HepG2 (cell line): ENCODE results near the gene CD8A. TPM values are rescaled to one million over a fixed set of nuclear protein-coding genes. Genes with fewer than 3 reads are reported as not detected.

Source experiments
- BHLHE40 ChIP-seq: IDR thresholded peaks from 2 replicates; pipeline ENCODE4 v1.6.1; 2011; ENCODE audit warnings: low read length, improper control_type of control experiment
- FOSL2 ChIP-seq: sonication (generic); formaldehyde crosslinking; IDR thresholded peaks from 2 replicates; pipeline ENCODE4 v1.4.0; 2020; ENCODE audit warnings: missing genetic modification reagents
- HDAC1 ChIP-seq: sonication (generic); formaldehyde crosslinking; IDR thresholded peaks from 2 replicates; pipeline ENCODE4 v1.5.1; 2020; ENCODE audit warnings: mild to moderate bottlenecking, missing genetic modification reagents
- JDP2 ChIP-seq: sonication (generic); formaldehyde crosslinking; IDR thresholded peaks from 2 replicates; pipeline ENCODE4 v1.8.1; 2022; ENCODE audit warnings: missing genetic modification reagents, borderline replicate concordance
- KDM6A ChIP-seq: IDR thresholded peaks from 2 replicates; pipeline ENCODE4 v1.6.1; 2016; ENCODE audit warnings: low read depth
- MAZ ChIP-seq, 2 experiments: sonication (generic) in 1 of 2; formaldehyde crosslinking in 1 of 2; IDR thresholded peaks; 2 replicates each; pipeline versions ENCODE4 v1.5.0 to v1.6.1; 2012 to 2020; ENCODE audit warnings: low read depth in 2 of 2, mild to moderate bottlenecking in 2 of 2, borderline replicate concordance in 1 of 2, improper control_type of control experiment in 1 of 2, low read length in 1 of 2, missing genetic modification reagents in 1 of 2, moderate library complexity in 1 of 2
- PCBP2 ChIP-seq: fragments of 200-400 bp; formaldehyde crosslinking; optimal IDR thresholded peaks from 2 replicates; pipeline ENCODE3; 2018; ENCODE audit warnings: low read length, low read depth; ENCODE audit not compliant: poor library complexity, severe bottlenecking
- SALL2 ChIP-seq: sonication (generic); formaldehyde crosslinking; IDR thresholded peaks from 2 replicates; pipeline ENCODE4 v1.8.1; 2023; ENCODE audit warnings: mild to moderate bottlenecking, missing genetic modification reagents, inconsistent platforms
- SATB2 ChIP-seq: sonication (generic); formaldehyde crosslinking; IDR thresholded peaks from 2 replicates; pipeline ENCODE4 v1.5.0; 2020; ENCODE audit warnings: missing genetic modification reagents
- SMARCE1 ChIP-seq: fragments of 450-650 bp; IDR thresholded peaks from 2 replicates; pipeline ENCODE4 v1.6.1; 2017; ENCODE audit warnings: borderline replicate concordance
- ZBTB8A ChIP-seq: sonication (generic); formaldehyde crosslinking; IDR thresholded peaks from 2 replicates; pipeline ENCODE4 v1.4.0; 2020; ENCODE audit warnings: mild to moderate bottlenecking, low read depth, missing genetic modification reagents, borderline replicate concordance
- ZNF17 ChIP-seq: sonication (generic); formaldehyde crosslinking; IDR thresholded peaks from 2 replicates; pipeline ENCODE4 v1.5.0; 2020; ENCODE audit warnings: mild to moderate bottlenecking, missing genetic modification reagents
- ZNF232 ChIP-seq: sonication (generic); formaldehyde crosslinking; IDR thresholded peaks from 2 replicates; pipeline ENCODE4 v1.4.0; 2020; ENCODE audit warnings: missing genetic modification reagents, borderline replicate concordance
- ZNF354B ChIP-seq: sonication (generic); formaldehyde crosslinking; IDR thresholded peaks from 2 replicates; pipeline ENCODE4 v1.8.0; 2022; ENCODE audit warnings: mild to moderate bottlenecking, missing genetic modification reagents
- ZNF558 ChIP-seq: sonication (generic); formaldehyde crosslinking; IDR thresholded peaks from 2 replicates; pipeline ENCODE4 v1.9.0; 2022; ENCODE audit warnings: mild to moderate bottlenecking, missing genetic modification reagents, borderline replicate concordance
- polyA plus RNA-seq, 8 experiments: library from polyadenylated mRNA; depleted of rRNA in 3 of 8; stranded (reverse) in 7 of 8; unstranded in 1 of 8; fragments of >200 nt; fragmentation: Illumina TruSeq in 4 of 8; extraction: Trizol in 4 of 8; gene quantifications; 2 replicates each; pipeline versions ENCODE4 v1.2.1 to v1.2.3, GENCODE V29; 2011 to 2016; ENCODE audit warnings: low read depth in 4 of 8, missing spikeins in 1 of 8, mixed read lengths in 1 of 8; ENCODE audit not compliant: insufficient read depth in 1 of 8
- total RNA-seq, 5 experiments: library from RNA; depleted of rRNA; stranded (reverse); fragments of >200 nt; fragmentation: Illumina TruSeq; extraction: Trizol; gene quantifications; 2 replicates each; pipeline ENCODE4 v1.2.3, GENCODE V29; 2016; ENCODE audit warnings: low read depth in 1 of 5
- TF ChIP-seq, protein P1 (sequence below): sonication (generic); formaldehyde crosslinking; IDR thresholded peaks from 2 replicates; pipeline ENCODE4 v1.5.1; 2020; ENCODE audit warnings: mild to moderate bottlenecking, missing genetic modification reagents, borderline replicate concordance
- TF ChIP-seq, protein P2 (sequence below): sonication (generic); formaldehyde crosslinking; conservative IDR thresholded peaks from 2 replicates; pipeline ENCODE4 v1.4.0; 2020; ENCODE audit warnings: missing genetic modification reagents

The CD8A gene
- total and polyA plus RNA-seq, 2 of the 13 experiments (the other 11 are each of a cell fraction or from before 2014, with no cell fraction given), result 0.09 TPM; not detected in 1

GRCh38 chr2:86807468-86808275 lies 17.0 kb upstream of the CD8A start (continued):
- TF ChIP-seq KDM6A (CRISPR knock-in tag) (no peak), BHLHE40 (0 out of 2 replicates have a peak, but pooled peaks have one; percentile 26), SALL2 (CRISPR knock-in tag) (0 out of 2 replicates have a peak, but pooled peaks have one; percentile 65), SMARCE1 (no peak), HDAC1 (CRISPR knock-in tag) (peak; percentile 65), MAZ (IDR thresholded peaks at IDR 0.05; ENCODE audit: borderline replicate concordance, low read depth, low read length) (no peak), MAZ (CRISPR knock-in tag; IDR thresholded peaks at IDR 0.05; ENCODE audit: low read depth) (0 out of 2 replicates have a peak, but pooled peaks have one; percentile 46), ZNF17 (CRISPR knock-in tag) (no peak), PCBP2 (no peak), ZBTB8A (CRISPR knock-in tag) (no peak), JDP2 (CRISPR knock-in tag) (no peak), ZNF354B (CRISPR knock-in tag) (no peak), ZNF232 (peak; percentile 20; the same call in 1 of the 2 replicates), FOSL2 (no peak; the same call in none of the 2 replicates), ZNF558 (CRISPR knock-in tag) (no peak), SATB2 (CRISPR knock-in tag) (no peak)
- TF ChIP-seq, protein P1, sequence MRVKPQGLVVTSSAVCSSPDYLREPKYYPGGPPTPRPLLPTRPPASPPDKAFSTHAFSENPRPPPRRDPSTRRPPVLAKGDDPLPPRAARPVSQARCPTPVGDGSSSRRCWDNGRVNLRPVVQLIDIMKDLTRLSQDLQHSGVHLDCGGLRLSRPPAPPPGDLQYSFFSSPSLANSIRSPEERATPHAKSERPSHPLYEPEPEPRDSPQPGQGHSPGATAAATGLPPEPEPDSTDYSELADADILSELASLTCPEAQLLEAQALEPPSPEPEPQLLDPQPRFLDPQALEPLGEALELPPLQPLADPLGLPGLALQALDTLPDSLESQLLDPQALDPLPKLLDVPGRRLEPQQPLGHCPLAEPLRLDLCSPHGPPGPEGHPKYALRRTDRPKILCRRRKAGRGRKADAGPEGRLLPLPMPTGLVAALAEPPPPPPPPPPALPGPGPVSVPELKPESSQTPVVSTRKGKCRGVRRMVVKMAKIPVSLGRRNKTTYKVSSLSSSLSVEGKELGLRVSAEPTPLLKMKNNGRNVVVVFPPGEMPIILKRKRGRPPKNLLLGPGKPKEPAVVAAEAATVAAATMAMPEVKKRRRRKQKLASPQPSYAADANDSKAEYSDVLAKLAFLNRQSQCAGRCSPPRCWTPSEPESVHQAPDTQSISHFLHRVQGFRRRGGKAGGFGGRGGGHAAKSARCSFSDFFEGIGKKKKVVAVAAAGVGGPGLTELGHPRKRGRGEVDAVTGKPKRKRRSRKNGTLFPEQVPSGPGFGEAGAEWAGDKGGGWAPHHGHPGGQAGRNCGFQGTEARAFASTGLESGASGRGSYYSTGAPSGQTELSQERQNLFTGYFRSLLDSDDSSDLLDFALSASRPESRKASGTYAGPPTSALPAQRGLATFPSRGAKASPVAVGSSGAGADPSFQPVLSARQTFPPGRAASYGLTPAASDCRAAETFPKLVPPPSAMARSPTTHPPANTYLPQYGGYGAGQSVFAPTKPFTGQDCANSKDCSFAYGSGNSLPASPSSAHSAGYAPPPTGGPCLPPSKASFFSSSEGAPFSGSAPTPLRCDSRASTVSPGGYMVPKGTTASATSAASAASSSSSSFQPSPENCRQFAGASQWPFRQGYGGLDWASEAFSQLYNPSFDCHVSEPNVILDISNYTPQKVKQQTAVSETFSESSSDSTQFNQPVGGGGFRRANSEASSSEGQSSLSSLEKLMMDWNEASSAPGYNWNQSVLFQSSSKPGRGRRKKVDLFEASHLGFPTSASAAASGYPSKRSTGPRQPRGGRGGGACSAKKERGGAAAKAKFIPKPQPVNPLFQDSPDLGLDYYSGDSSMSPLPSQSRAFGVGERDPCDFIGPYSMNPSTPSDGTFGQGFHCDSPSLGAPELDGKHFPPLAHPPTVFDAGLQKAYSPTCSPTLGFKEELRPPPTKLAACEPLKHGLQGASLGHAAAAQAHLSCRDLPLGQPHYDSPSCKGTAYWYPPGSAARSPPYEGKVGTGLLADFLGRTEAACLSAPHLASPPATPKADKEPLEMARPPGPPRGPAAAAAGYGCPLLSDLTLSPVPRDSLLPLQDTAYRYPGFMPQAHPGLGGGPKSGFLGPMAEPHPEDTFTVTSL (CRISPR knock-in tag), result no peak
- TF ChIP-seq, protein P2, sequence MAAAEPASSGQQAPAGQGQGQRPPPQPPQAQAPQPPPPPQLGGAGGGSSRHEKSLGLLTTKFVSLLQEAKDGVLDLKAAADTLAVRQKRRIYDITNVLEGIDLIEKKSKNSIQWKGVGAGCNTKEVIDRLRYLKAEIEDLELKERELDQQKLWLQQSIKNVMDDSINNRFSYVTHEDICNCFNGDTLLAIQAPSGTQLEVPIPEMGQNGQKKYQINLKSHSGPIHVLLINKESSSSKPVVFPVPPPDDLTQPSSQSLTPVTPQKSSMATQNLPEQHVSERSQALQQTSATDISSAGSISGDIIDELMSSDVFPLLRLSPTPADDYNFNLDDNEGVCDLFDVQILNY (CRISPR knock-in tag), result no peak
